ENCODE results near the gene CEP152. TPM values are rescaled to one million over a fixed set of nuclear protein-coding genes. Genes with fewer than 3 reads are reported as not detected.

CEP152 gene
- total RNA-seq, 1 donor from 2014 or later, result 15.4 TPM

DNA sequence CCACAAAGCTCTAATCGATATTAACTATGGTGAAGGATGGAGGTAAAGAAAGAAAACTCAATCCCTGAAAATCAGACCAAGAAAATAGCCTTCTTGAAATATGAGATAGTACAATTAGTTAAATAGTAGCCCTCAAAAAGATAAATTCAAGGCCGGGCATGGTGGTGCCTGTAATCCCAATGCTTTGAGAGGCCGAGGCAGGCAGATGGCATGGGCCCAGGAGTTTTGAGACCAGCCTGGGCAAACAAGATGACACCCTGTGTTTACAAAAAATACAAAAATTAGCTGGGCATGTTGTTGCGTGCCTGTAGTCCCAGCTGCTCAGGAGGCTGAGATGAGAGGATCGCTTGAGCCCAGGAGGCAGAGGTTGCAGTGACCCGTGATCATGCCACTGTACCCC is 31.6 kb upstream of the CEP152 start:
- H3K9me3 Mint-ChIP-seq, result peaks cover 2% of the 10 kb centered on the region
- no peak overlapping the region for H3K4me3 Mint-ChIP-seq
- CTCF ChIA-PET, result no interaction called here
- intact Hi-C loops (cut with micrococcal nuclease), result no loop called here
- H3K4me1 Mint-ChIP-seq, result no peaks in the 10 kb centered on the region
- H3K27me3 Mint-ChIP-seq, result no peaks in the 10 kb centered on the region
- no peak overlapping the region for H3K27ac Mint-ChIP-seq
- no peaks in the 10 kb centered on the region for H3K36me3 Mint-ChIP-seq (ENCODE audit: low read depth)
- TF ChIP-seq, protein P1, sequence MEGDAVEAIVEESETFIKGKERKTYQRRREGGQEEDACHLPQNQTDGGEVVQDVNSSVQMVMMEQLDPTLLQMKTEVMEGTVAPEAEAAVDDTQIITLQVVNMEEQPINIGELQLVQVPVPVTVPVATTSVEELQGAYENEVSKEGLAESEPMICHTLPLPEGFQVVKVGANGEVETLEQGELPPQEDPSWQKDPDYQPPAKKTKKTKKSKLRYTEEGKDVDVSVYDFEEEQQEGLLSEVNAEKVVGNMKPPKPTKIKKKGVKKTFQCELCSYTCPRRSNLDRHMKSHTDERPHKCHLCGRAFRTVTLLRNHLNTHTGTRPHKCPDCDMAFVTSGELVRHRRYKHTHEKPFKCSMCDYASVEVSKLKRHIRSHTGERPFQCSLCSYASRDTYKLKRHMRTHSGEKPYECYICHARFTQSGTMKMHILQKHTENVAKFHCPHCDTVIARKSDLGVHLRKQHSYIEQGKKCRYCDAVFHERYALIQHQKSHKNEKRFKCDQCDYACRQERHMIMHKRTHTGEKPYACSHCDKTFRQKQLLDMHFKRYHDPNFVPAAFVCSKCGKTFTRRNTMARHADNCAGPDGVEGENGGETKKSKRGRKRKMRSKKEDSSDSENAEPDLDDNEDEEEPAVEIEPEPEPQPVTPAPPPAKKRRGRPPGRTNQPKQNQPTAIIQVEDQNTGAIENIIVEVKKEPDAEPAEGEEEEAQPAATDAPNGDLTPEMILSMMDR (IDR thresholded peaks at IDR 0.05), result no peak
- ATAC-seq (ENCODE audit: low read depth) (no peak), DNase-seq (no peak)
- POLR2A ChIA-PET, result no interaction called here

DNA sequence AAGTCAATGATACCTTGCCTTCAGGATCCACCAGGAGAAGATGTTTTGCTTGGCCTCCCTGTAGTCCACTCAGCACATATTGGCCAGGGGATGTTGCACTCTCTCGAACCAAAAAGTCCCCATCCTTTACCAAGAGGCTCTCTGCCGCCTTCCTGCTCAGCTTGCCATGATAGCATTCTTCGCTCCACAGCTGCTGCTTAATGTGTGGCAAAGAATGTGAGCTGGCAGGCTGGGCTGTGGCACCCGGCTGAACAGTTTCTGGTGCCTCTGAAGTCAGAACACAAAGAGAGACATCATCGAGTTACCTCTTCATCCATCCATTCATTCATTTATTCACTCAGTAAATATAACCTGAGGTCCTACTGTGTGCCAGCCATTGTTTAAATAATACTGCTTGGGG is 23.9 kb upstream of the CEP152 start:
- intact Hi-C loops (cut with micrococcal nuclease), result no loop called here
- Mint-ChIP-seq H3K9me3 (peaks cover 14% of the 10 kb centered on the region), H3K4me1 (no peaks in the 10 kb centered on the region), H3K4me3 (no peak overlapping the region), H3K27me3 (peaks cover 15% of the 10 kb centered on the region), H3K27ac (no peak overlapping the region), H3K36me3 (ENCODE audit: low read depth) (no peaks in the 10 kb centered on the region)
- no peak for DNase-seq
- CTCF ChIA-PET, result no interaction called here
- POLR2A ChIA-PET, result no interaction called here
- no peak for ATAC-seq (ENCODE audit: low read depth)
- TF ChIP-seq, protein P1 (IDR thresholded peaks at IDR 0.05), result no peak

DNA sequence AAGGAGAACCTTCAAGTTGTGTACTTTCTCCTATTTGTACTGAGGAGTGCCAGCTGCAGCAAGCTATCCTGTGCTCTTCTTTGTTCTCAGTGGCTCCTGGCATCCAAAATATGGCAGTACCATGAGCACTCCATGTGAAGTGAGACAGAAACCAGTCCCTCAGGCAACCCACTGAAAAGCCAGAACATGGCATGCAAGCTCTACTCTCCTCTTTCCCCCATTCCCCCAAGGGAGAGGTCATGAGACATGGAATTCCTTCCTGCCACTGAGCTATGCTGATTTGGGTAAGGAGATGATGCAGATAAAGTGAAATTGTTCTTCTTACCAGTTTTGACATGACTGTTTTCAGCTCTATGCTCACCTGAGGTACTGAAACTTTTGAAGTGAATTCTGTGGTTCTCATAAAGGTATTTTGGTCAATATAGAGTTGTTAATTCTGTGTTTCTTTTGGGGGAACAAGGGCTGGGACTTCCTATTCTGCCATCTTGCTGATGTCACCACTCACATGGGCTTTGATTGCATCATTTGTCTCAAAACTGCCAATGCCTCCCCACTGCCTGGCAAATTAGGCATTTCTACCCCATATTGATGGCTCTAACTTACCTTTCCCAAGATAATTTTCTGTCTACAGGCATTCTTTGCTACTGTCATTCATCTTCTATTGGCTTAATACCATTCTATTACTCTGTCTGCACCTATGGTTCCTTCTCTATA is 22.8 kb upstream of the CEP152 start:
- no peak for DNase-seq
- no peak for ATAC-seq (ENCODE audit: low read depth)
- no peaks in the 10 kb centered on the region for H3K36me3 Mint-ChIP-seq (ENCODE audit: low read depth)
- intact Hi-C loops (cut with micrococcal nuclease), result no loop called here
- ChIA-PET POLR2A (no interaction called here), CTCF (no interaction called here)
- TF ChIP-seq, protein P1 (IDR thresholded peaks at IDR 0.05), result no peak
- no peak overlapping the region for H3K27ac Mint-ChIP-seq
- H3K4me1 Mint-ChIP-seq, result no peaks in the 10 kb centered on the region
- peaks cover 20% of the 10 kb centered on the region for H3K27me3 Mint-ChIP-seq
- H3K4me3 Mint-ChIP-seq, result no peak overlapping the region
- peaks cover 14% of the 10 kb centered on the region for H3K9me3 Mint-ChIP-seq

DNA sequence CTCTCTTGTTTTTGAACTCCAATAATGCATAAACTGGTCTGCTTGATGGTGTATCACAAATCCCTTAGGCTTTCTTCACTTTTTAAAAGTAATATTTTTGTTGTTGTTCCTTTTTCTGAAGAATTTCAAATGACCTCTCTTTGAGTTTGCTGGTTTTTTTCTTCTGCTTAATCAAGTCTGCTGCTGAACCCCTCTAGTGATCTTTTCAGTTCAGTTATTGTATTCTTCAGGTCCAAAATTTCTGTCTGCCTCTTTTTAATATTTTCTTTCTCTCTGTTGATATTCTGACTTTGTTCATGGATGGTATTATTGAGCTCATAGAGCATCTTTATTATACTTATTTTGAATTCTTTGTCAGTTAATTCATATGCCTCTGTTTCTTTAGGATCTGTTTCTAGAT is 21.8 kb upstream of the CEP152 start:
- POLR2A ChIA-PET, result no interaction called here
- intact Hi-C loops (cut with micrococcal nuclease), result no loop called here
- Mint-ChIP-seq H3K36me3 (ENCODE audit: low read depth) (no peaks in the 10 kb centered on the region), H3K4me3 (no peak overlapping the region), H3K4me1 (no peaks in the 10 kb centered on the region), H3K27ac (no peak overlapping the region), H3K27me3 (peaks cover 22% of the 10 kb centered on the region), H3K9me3 (peaks cover 14% of the 10 kb centered on the region)
- ATAC-seq (ENCODE audit: low read depth), result no peak
- TF ChIP-seq, protein P1 (IDR thresholded peaks at IDR 0.05), result no peak
- DNase-seq, result no peak
- CTCF ChIA-PET, result no interaction called here

DNA sequence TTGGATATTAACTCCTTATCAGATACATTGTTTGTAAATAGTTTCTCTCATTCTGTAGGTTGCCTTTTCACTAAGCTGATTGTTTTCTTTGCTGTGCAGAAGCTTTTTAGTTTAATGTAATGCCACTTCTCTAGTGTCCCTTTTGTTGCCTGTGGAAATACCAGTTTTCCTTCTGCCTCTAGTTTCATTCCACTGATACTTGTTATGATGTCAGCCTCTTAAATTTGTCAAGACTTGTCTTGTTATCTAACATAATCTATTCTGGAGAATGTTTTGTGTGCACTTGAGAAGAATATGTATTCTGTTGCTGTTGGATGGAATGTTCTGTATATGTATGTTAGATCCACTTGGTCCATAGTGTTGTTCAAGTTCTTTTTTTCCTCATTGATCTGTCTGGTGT is 18.0 kb upstream of the CEP152 start:
- ChIA-PET POLR2A (no interaction called here), CTCF (no interaction called here)
- H3K36me3 Mint-ChIP-seq (ENCODE audit: low read depth), result no peaks in the 10 kb centered on the region
- no peak overlapping the region for H3K4me3 Mint-ChIP-seq
- ATAC-seq (ENCODE audit: low read depth) (no peak), DNase-seq (no peak)
- peaks cover 13% of the 10 kb centered on the region for H3K27me3 Mint-ChIP-seq
- H3K9me3 Mint-ChIP-seq, result peaks cover 14% of the 10 kb centered on the region
- H3K4me1 Mint-ChIP-seq, result no peaks in the 10 kb centered on the region
- intact Hi-C loops (cut with micrococcal nuclease), result no loop called here
- no peak overlapping the region for H3K27ac Mint-ChIP-seq
- TF ChIP-seq, protein P1 (IDR thresholded peaks at IDR 0.05), result no peak

Measured in activated B cell treated with CpG ODN at 0.5 μM for 24 hours (primary cell).